GM23338 (cell line): ENCODE measurements around the gene ANO6. TPM values are rescaled to one million over a fixed set of nuclear protein-coding genes. Genes with fewer than 3 reads are reported as not detected.

Source experiments
- ATAC-seq: fragments of 200-7000 bp; cut with Tn5 transposase; 3 replicates; pipeline ENCODE4 v1.9.1; 2020
- DNase-seq: peaks from one replicate; pipeline ENCODE4 v3.0.0-alpha.2; 2015; ENCODE audit warnings: low spot score
- H2AFZ ChIP-seq: fragments of 200-600 bp; sonication (generic); 2 replicates; pipeline ENCODE4 v1.8.0; 2016; ENCODE audit warnings: antibody characterized with exemption, mild to moderate bottlenecking, moderate library complexity
- H3F3A ChIP-seq: fragments of 200-600 bp; sonication (generic); replicated peaks from 2 replicates; pipeline ENCODE4 v1.8.0; 2017; ENCODE audit warnings: antibody characterized with exemption, mixed run types, low read depth
- H3K27ac ChIP-seq: fragments of 200-600 bp; sonication (generic); 2 replicates; pipeline ENCODE4 v1.6.1; 2016; ENCODE audit warnings: low read depth
- H3K27me3 ChIP-seq: fragments of 200-600 bp; sonication (generic); 2 replicates; pipeline ENCODE4 v1.8.0; 2016; ENCODE audit warnings: mild to moderate bottlenecking, mixed run types, moderate library complexity; ENCODE audit not compliant: insufficient read depth
- H3K36me3 ChIP-seq: fragments of 200-600 bp; sonication (generic); 2 replicates; pipeline ENCODE4 v1.8.0; 2016; ENCODE audit warnings: mild to moderate bottlenecking; ENCODE audit not compliant: insufficient read depth
- H3K4me1 ChIP-seq: fragments of 200-600 bp; sonication (generic); 2 replicates; pipeline ENCODE4 v1.8.0; 2016; ENCODE audit warnings: mild to moderate bottlenecking, moderate library complexity; ENCODE audit not compliant: insufficient read depth
- H3K4me2 ChIP-seq: fragments of 200-600 bp; sonication (generic); 2 replicates; pipeline ENCODE4 v1.7.1; 2017; ENCODE audit warnings: mixed run types
- H3K4me3 ChIP-seq: fragments of 200-600 bp; sonication (generic); 2 replicates; pipeline ENCODE4 v1.6.1; 2016; ENCODE audit warnings: mixed run types
- H3K79me2 ChIP-seq: fragments of 200-600 bp; sonication (generic); replicated peaks from 2 replicates; pipeline ENCODE4 v1.8.0; 2017; ENCODE audit warnings: mild to moderate bottlenecking; ENCODE audit not compliant: insufficient read depth
- H3K9me2 ChIP-seq: fragments of 200-600 bp; sonication (generic); 2 replicates; pipeline ENCODE4 v1.8.0; 2017; ENCODE audit not compliant: insufficient read depth
- H4K20me1 ChIP-seq: fragments of 200-600 bp; sonication (generic); replicated peaks from 2 replicates; pipeline ENCODE4 v1.8.0; 2017; ENCODE audit warnings: mild to moderate bottlenecking; ENCODE audit not compliant: insufficient read depth
- H3K27ac Mint-ChIP-seq: 2 replicates; pipeline ENCODE4 v1.8.0; 2020; ENCODE audit warnings: inconsistent platforms, mild to moderate bottlenecking, moderate library complexity, mixed read lengths
- H3K27me3 Mint-ChIP-seq: 3 replicates; pipeline ENCODE4 v1.8.0; 2022; ENCODE audit warnings: low read depth, mild to moderate bottlenecking, moderate library complexity, mixed read lengths, inconsistent platforms; ENCODE audit not compliant: insufficient read depth, poor library complexity
- H3K36me3 Mint-ChIP-seq: 3 replicates; pipeline ENCODE4 v1.8.0; 2021; ENCODE audit warnings: low read depth, mild to moderate bottlenecking, inconsistent platforms, moderate library complexity, mixed read lengths
- H3K4me1 Mint-ChIP-seq: 3 replicates; pipeline ENCODE4 v1.8.0; 2020; ENCODE audit warnings: mild to moderate bottlenecking, inconsistent platforms, mixed read lengths
- H3K4me3 Mint-ChIP-seq: 3 replicates; pipeline ENCODE4 v1.8.0; 2021; ENCODE audit warnings: moderate library complexity, mild to moderate bottlenecking, inconsistent platforms, mixed read lengths
- H3K9me3 Mint-ChIP-seq: 3 replicates; pipeline ENCODE4 v1.8.0; 2020; ENCODE audit warnings: moderate library complexity, mild to moderate bottlenecking, inconsistent platforms, mixed read lengths
- CREB1 ChIP-seq: fragments of 250-450 bp; sonication (Bioruptor Pico); IDR thresholded peaks from 2 replicates; pipeline ENCODE4 v1.5.0; 2020; ENCODE audit warnings: low read depth, mild to moderate bottlenecking, moderate library complexity
- EZH2 ChIP-seq: fragments of 200-600 bp; sonication (generic); IDR thresholded peaks from one replicate; pipeline ENCODE4 v1.8.0; 2017; ENCODE audit warnings: antibody characterized with exemption, mild to moderate bottlenecking, low read depth; ENCODE audit not compliant: unreplicated experiment
- EZH2phosphoT487 ChIP-seq: fragments of 200-600 bp; sonication (generic); IDR thresholded peaks from one replicate; pipeline ENCODE4 v1.8.1; 2018; ENCODE audit warnings: antibody characterized with exemption; ENCODE audit not compliant: unreplicated experiment
- JUNB ChIP-seq: IDR thresholded peaks from one replicate; pipeline ENCODE4 v1.6.1; 2016; ENCODE audit warnings: antibody characterized with exemption; ENCODE audit not compliant: unreplicated experiment
- NANOG ChIP-seq: IDR thresholded peaks from 2 replicates; pipeline ENCODE4 v1.6.1; 2016; ENCODE audit warnings: antibody characterized with exemption, borderline replicate concordance
- POLR2AphosphoS5 ChIP-seq: IDR thresholded peaks from 2 replicates; pipeline ENCODE4 v1.6.1; 2016; ENCODE audit warnings: antibody characterized with exemption, low read depth
- STAT1 ChIP-seq: IDR thresholded peaks from one replicate; pipeline ENCODE4 v1.6.1; 2016; ENCODE audit warnings: antibody characterized with exemption; ENCODE audit not compliant: unreplicated experiment
- ZNF114 ChIP-seq: fragments of 250-450 bp; sonication (Bioruptor Pico); IDR thresholded peaks from 2 replicates; pipeline ENCODE4 v1.5.0; 2020; ENCODE audit warnings: mild to moderate bottlenecking, moderate library complexity
- ZNF331 ChIP-seq: fragments of 250-450 bp; sonication (Bioruptor Pico); IDR thresholded peaks from 2 replicates; pipeline ENCODE4 v1.5.0; 2020; ENCODE audit warnings: low read depth, mild to moderate bottlenecking, moderate library complexity
- polyA plus RNA-seq: library from polyadenylated mRNA; unstranded; fragments of >200 nt; fragmentation: Nextera tagmentation; extraction: Ambion mirVana; gene quantifications from 2 replicates; pipeline ENCODE4 v1.2.1, GENCODE V29; 2016
- total RNA-seq: library from RNA; depleted of rRNA; stranded (reverse); fragments of >200 nt; shearing (Covaris generic); gene quantifications from 2 replicates; pipeline ENCODE4 v1.2.3, GENCODE V29; 2014
- TF ChIP-seq, protein P1 (sequence below), 2 experiments: fragments of 200-600 bp in 1 of 2; sonication (generic) in 1 of 2; conservative IDR thresholded peaks; 2 replicates each; pipeline versions ENCODE4 v1.5.1 to v1.6.1; 2016 to 2017; ENCODE audit warnings: antibody characterized with exemption in 2 of 2, low read depth in 2 of 2, mild to moderate bottlenecking in 2 of 2, moderate library complexity in 1 of 2
- TF ChIP-seq, protein P2 (sequence below): IDR thresholded peaks from 2 replicates; pipeline ENCODE4 v1.6.1; 2016; ENCODE audit warnings: antibody characterized with exemption
- TF ChIP-seq, protein P3 (sequence below): fragments of 250-450 bp; sonication (Bioruptor Pico); IDR thresholded peaks from 2 replicates; pipeline ENCODE4 v1.5.0; 2020; ENCODE audit warnings: mild to moderate bottlenecking, moderate library complexity
- TF ChIP-seq, protein P4 (sequence below): IDR thresholded peaks from one replicate; pipeline ENCODE4 v1.6.1; 2018; ENCODE audit warnings: antibody characterized with exemption; ENCODE audit not compliant: unreplicated experiment

Gene ANO6
- total and polyA plus RNA-seq, 2 experiments from 2014 or later = 21.1 to 48.9 TPM

DNA sequence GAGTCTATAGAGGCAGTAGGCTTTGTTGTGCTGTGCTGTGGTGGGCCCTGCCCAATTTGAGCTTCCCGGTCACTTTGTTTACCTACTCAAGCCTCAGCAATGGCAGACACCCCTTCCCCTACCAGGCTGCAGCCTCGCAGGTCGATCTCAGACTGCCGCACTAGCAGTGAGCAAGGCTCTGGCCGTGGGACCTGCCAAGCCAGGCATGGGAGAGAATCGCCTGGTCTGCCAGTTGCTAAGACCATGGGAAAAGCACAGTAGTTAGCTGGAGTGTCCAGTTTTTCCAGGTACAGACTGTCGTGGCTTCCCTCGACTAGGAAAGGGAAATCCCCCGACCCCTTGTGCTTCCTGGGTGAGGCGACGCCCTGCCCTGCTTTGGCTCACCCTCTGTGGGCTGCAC, 26.3 kb downstream of the ANO6 start:
- no peaks in the 10 kb centered on the region for H3K27me3 ChIP-seq
- no peaks in the 10 kb centered on the region for H3K36me3 ChIP-seq
- no peak overlapping the region for H3K4me2 ChIP-seq
- peaks cover 44% of the 10 kb centered on the region for H3K4me1 ChIP-seq
- Mint-ChIP-seq H3K27ac (no peak overlapping the region), H3K9me3 (peaks cover 5% of the 10 kb centered on the region; the same call in 2 of the 3 replicates), H3K27me3 (peaks cover 5% of the 10 kb centered on the region), H3K36me3 (peaks cover 20% of the 10 kb centered on the region; the same call in 2 of the 3 replicates), H3K4me3 (no peak overlapping the region), H3K4me1 (peaks cover 44% of the 10 kb centered on the region)
- H2AFZ ChIP-seq = no peak overlapping the region
- DNase-seq (no peak), ATAC-seq (no peak)
- no peaks in the 10 kb centered on the region for H3F3A ChIP-seq
- peaks cover 100% of the 10 kb centered on the region for H3K79me2 ChIP-seq
- H4K20me1 ChIP-seq = peaks cover 2% of the 10 kb centered on the region
- peaks cover 5% of the 10 kb centered on the region for H3K9me2 ChIP-seq
- no peak for TF ChIP-seq ZNF331 (CRISPR knock-in tag)
- no peak for TF ChIP-seq STAT1
- TF ChIP-seq, protein P1, sequence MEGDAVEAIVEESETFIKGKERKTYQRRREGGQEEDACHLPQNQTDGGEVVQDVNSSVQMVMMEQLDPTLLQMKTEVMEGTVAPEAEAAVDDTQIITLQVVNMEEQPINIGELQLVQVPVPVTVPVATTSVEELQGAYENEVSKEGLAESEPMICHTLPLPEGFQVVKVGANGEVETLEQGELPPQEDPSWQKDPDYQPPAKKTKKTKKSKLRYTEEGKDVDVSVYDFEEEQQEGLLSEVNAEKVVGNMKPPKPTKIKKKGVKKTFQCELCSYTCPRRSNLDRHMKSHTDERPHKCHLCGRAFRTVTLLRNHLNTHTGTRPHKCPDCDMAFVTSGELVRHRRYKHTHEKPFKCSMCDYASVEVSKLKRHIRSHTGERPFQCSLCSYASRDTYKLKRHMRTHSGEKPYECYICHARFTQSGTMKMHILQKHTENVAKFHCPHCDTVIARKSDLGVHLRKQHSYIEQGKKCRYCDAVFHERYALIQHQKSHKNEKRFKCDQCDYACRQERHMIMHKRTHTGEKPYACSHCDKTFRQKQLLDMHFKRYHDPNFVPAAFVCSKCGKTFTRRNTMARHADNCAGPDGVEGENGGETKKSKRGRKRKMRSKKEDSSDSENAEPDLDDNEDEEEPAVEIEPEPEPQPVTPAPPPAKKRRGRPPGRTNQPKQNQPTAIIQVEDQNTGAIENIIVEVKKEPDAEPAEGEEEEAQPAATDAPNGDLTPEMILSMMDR (conservative IDR thresholded peaks at IDR 0.05; ENCODE audit: low read depth in 2 of 2) = no peak
- TF ChIP-seq EZH2phosphoT487 = no peak
- no peak for TF ChIP-seq POLR2AphosphoS5
- TF ChIP-seq ZNF114 (CRISPR knock-in tag) = no peak
- TF ChIP-seq, protein P2, sequence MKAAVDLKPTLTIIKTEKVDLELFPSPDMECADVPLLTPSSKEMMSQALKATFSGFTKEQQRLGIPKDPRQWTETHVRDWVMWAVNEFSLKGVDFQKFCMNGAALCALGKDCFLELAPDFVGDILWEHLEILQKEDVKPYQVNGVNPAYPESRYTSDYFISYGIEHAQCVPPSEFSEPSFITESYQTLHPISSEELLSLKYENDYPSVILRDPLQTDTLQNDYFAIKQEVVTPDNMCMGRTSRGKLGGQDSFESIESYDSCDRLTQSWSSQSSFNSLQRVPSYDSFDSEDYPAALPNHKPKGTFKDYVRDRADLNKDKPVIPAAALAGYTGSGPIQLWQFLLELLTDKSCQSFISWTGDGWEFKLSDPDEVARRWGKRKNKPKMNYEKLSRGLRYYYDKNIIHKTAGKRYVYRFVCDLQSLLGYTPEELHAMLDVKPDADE = no peak
- TF ChIP-seq JUNB = no peak
- no peak for TF ChIP-seq CREB1 (CRISPR knock-in tag)
- TF ChIP-seq NANOG = no peak
- TF ChIP-seq, protein P3, sequence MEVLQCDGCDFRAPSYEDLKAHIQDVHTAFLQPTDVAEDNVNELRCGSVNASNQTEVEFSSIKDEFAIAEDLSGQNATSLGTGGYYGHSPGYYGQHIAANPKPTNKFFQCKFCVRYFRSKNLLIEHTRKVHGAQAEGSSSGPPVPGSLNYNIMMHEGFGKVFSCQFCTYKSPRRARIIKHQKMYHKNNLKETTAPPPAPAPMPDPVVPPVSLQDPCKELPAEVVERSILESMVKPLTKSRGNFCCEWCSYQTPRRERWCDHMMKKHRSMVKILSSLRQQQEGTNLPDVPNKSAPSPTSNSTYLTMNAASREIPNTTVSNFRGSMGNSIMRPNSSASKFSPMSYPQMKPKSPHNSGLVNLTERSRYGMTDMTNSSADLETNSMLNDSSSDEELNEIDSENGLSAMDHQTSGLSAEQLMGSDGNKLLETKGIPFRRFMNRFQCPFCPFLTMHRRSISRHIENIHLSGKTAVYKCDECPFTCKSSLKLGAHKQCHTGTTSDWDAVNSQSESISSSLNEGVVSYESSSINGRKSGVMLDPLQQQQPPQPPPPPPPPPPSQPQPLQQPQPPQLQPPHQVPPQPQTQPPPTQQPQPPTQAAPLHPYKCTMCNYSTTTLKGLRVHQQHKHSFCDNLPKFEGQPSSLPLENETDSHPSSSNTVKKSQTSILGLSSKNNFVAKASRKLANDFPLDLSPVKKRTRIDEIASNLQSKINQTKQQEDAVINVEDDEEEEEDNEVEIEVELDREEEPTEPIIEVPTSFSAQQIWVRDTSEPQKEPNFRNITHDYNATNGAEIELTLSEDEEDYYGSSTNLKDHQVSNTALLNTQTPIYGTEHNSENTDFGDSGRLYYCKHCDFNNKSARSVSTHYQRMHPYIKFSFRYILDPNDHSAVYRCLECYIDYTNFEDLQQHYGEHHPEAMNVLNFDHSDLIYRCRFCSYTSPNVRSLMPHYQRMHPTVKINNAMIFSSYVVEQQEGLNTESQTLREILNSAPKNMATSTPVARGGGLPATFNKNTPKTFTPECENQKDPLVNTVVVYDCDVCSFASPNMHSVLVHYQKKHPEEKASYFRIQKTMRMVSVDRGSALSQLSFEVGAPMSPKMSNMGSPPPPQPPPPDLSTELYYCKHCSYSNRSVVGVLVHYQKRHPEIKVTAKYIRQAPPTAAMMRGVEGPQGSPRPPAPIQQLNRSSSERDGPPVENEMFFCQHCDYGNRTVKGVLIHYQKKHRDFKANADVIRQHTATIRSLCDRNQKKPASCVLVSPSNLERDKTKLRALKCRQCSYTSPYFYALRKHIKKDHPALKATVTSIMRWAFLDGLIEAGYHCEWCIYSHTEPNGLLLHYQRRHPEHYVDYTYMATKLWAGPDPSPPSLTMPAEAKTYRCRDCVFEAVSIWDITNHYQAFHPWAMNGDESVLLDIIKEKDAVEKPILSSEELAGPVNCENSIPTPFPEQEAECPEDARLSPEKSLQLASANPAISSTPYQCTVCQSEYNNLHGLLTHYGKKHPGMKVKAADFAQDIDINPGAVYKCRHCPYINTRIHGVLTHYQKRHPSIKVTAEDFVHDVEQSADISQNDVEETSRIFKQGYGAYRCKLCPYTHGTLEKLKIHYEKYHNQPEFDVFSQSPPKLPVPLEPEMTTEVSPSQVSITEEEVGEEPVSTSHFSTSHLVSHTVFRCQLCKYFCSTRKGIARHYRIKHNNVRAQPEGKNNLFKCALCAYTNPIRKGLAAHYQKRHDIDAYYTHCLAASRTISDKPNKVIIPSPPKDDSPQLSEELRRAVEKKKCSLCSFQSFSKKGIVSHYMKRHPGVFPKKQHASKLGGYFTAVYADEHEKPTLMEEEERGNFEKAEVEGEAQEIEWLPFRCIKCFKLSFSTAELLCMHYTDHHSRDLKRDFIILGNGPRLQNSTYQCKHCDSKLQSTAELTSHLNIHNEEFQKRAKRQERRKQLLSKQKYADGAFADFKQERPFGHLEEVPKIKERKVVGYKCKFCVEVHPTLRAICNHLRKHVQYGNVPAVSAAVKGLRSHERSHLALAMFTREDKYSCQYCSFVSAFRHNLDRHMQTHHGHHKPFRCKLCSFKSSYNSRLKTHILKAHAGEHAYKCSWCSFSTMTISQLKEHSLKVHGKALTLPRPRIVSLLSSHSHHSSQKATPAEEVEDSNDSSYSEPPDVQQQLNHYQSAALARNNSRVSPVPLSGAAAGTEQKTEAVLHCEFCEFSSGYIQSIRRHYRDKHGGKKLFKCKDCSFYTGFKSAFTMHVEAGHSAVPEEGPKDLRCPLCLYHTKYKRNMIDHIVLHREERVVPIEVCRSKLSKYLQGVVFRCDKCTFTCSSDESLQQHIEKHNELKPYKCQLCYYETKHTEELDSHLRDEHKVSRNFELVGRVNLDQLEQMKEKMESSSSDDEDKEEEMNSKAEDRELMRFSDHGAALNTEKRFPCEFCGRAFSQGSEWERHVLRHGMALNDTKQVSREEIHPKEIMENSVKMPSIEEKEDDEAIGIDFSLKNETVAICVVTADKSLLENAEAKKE (CRISPR knock-in tag) = no peak
- TF ChIP-seq, protein P4, sequence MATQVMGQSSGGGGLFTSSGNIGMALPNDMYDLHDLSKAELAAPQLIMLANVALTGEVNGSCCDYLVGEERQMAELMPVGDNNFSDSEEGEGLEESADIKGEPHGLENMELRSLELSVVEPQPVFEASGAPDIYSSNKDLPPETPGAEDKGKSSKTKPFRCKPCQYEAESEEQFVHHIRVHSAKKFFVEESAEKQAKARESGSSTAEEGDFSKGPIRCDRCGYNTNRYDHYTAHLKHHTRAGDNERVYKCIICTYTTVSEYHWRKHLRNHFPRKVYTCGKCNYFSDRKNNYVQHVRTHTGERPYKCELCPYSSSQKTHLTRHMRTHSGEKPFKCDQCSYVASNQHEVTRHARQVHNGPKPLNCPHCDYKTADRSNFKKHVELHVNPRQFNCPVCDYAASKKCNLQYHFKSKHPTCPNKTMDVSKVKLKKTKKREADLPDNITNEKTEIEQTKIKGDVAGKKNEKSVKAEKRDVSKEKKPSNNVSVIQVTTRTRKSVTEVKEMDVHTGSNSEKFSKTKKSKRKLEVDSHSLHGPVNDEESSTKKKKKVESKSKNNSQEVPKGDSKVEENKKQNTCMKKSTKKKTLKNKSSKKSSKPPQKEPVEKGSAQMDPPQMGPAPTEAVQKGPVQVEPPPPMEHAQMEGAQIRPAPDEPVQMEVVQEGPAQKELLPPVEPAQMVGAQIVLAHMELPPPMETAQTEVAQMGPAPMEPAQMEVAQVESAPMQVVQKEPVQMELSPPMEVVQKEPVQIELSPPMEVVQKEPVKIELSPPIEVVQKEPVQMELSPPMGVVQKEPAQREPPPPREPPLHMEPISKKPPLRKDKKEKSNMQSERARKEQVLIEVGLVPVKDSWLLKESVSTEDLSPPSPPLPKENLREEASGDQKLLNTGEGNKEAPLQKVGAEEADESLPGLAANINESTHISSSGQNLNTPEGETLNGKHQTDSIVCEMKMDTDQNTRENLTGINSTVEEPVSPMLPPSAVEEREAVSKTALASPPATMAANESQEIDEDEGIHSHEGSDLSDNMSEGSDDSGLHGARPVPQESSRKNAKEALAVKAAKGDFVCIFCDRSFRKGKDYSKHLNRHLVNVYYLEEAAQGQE = no peak
- TF ChIP-seq EZH2 = no peak
- H3K4me3 ChIP-seq = no peak overlapping the region
- no peak overlapping the region for H3K27ac ChIP-seq
